SU-DHL-6 (cell line): ENCODE results near the gene FGF22.

Source experiments
- H2AFZ ChIP-seq: fragments of 200-600 bp; sonication (generic); 2 replicates; pipeline ENCODE4 v1.6.1; 2014; ENCODE audit warnings: low read depth, mild to moderate bottlenecking, moderate library complexity, mixed read lengths, antibody characterized with exemption, low read length; ENCODE audit not compliant: severe bottlenecking
- H3F3A ChIP-seq: fragments of 200-600 bp; shearing (Covaris generic); 2 replicates; pipeline ENCODE4 v1.6.0; 2016; ENCODE audit warnings: antibody characterized with exemption, mild to moderate bottlenecking; ENCODE audit not compliant: insufficient read depth
- H3K27ac ChIP-seq: fragments of 200-600 bp; sonication (generic); 2 replicates; pipeline ENCODE4 v1.5.1; 2016; ENCODE audit warnings: low read depth, mild to moderate bottlenecking, low read length, moderate library complexity, mixed read lengths
- H3K27me3 ChIP-seq: fragments of 200-600 bp; sonication (generic), shearing (Covaris generic); 2 replicates; pipeline ENCODE4 v1.6.0; 2014; ENCODE audit warnings: mild to moderate bottlenecking, low read length
- H3K36me3 ChIP-seq: fragments of 200-600 bp; sonication (generic); 2 replicates; pipeline ENCODE4 v1.6.1; 2014; ENCODE audit warnings: mild to moderate bottlenecking, low read length, mixed read lengths
- H3K4me2 ChIP-seq: fragments of 300-600, 200-600 bp; shearing (Covaris generic), sonication (generic); 2 replicates; pipeline ENCODE4 v1.6.0; 2014; ENCODE audit warnings: low read length, low read depth, mild to moderate bottlenecking; ENCODE audit not compliant: poor library complexity, severe bottlenecking
- H3K4me3 ChIP-seq: fragments of 200-600 bp; sonication (generic); 2 replicates; pipeline ENCODE4 v1.5.1; 2014; ENCODE audit warnings: antibody characterized with exemption, low read length, mild to moderate bottlenecking, mixed read lengths; ENCODE audit not compliant: insufficient read depth, poor library complexity, severe bottlenecking
- H3K79me2 ChIP-seq: fragments of 200-600 bp; sonication (generic); 2 replicates; pipeline ENCODE4 v1.6.1; 2014; ENCODE audit warnings: mild to moderate bottlenecking, low read length, moderate library complexity; ENCODE audit not compliant: insufficient read depth
- H3K9ac ChIP-seq: fragments of 200-600 bp; sonication (generic); 2 replicates; pipeline ENCODE4 v1.7.0; 2014; ENCODE audit warnings: mild to moderate bottlenecking, low read length
- H3K9me2 ChIP-seq: fragments of 200-600 bp; sonication (generic); replicated peaks from 2 replicates; pipeline ENCODE4 v1.6.1; 2014; ENCODE audit warnings: low read length; ENCODE audit not compliant: insufficient read depth
- H3K9me3 ChIP-seq: fragments of 200-600 bp; sonication (generic); 2 replicates; pipeline ENCODE4 v1.6.1; 2014; ENCODE audit warnings: low read length, mixed read lengths; ENCODE audit not compliant: insufficient read depth
- H4K20me1 ChIP-seq: fragments of 200-600 bp; sonication (generic); 2 replicates; pipeline ENCODE4 v1.6.1; 2014; ENCODE audit warnings: low read depth, mild to moderate bottlenecking, antibody characterized with exemption, low read length, moderate library complexity, mixed read lengths
- EZH2phosphoT487 ChIP-seq: fragments of 200-600 bp; sonication (generic), shearing (Covaris generic); conservative IDR thresholded peaks from 2 replicates; pipeline ENCODE4 v1.6.1; 2018; ENCODE audit warnings: mild to moderate bottlenecking, antibody characterized with exemption, low read length, moderate library complexity, mixed read lengths
- TF ChIP-seq, protein P1 (sequence below): fragments of 200-600 bp; sonication (generic); IDR thresholded peaks from one replicate; pipeline ENCODE4 v1.5.1; 2017; ENCODE audit warnings: antibody characterized with exemption, mild to moderate bottlenecking, low read length, moderate library complexity; ENCODE audit not compliant: insufficient read depth, poor library complexity, severe bottlenecking

FGF22 gene

GRCh38 chr19:658916-659839, 19.5 kb downstream of the FGF22 start:
- no peak overlapping the region for H3K4me3 ChIP-seq
- TF ChIP-seq, protein P1, sequence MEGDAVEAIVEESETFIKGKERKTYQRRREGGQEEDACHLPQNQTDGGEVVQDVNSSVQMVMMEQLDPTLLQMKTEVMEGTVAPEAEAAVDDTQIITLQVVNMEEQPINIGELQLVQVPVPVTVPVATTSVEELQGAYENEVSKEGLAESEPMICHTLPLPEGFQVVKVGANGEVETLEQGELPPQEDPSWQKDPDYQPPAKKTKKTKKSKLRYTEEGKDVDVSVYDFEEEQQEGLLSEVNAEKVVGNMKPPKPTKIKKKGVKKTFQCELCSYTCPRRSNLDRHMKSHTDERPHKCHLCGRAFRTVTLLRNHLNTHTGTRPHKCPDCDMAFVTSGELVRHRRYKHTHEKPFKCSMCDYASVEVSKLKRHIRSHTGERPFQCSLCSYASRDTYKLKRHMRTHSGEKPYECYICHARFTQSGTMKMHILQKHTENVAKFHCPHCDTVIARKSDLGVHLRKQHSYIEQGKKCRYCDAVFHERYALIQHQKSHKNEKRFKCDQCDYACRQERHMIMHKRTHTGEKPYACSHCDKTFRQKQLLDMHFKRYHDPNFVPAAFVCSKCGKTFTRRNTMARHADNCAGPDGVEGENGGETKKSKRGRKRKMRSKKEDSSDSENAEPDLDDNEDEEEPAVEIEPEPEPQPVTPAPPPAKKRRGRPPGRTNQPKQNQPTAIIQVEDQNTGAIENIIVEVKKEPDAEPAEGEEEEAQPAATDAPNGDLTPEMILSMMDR: no peak
- no peak for TF ChIP-seq EZH2phosphoT487
- H3K9me3 ChIP-seq: no peaks in the 10 kb centered on the region
- H3F3A ChIP-seq: peaks cover 21% of the 10 kb centered on the region
- H3K4me2 ChIP-seq: peak overlapping the region; percentile 79
- H3K27me3 ChIP-seq: no peaks in the 10 kb centered on the region
- H2AFZ ChIP-seq: no peak overlapping the region
- H3K36me3 ChIP-seq: no peaks in the 10 kb centered on the region
- peaks cover 85% of the 10 kb centered on the region for H3K79me2 ChIP-seq
- no peaks in the 10 kb centered on the region for H3K9me2 ChIP-seq
- H3K9ac ChIP-seq: peak overlapping the region; percentile 47; the same call in 1 of the 2 replicates
- H4K20me1 ChIP-seq: peaks cover 15% of the 10 kb centered on the region
- H3K27ac ChIP-seq: peak overlapping the region; percentile 89

- Histone ChIP-seq H3K9me3 (no peaks in the 10 kb centered on the region), H3K27me3 (no peaks in the 10 kb centered on the region), H3K36me3 (no peaks in the 10 kb centered on the region), H3K4me3 (peak overlapping the region; percentile 77), H3K4me2 (peak overlapping the region; percentile 79), H4K20me1 (peaks cover 8% of the 10 kb centered on the region), H3F3A (peaks cover 21% of the 10 kb centered on the region), H2AFZ (no peak overlapping the region), H3K27ac (peak overlapping the region; percentile 89), H3K9me2 (no peaks in the 10 kb centered on the region), H3K79me2 (peaks cover 69% of the 10 kb centered on the region), H3K9ac (peak overlapping the region; percentile 98)
- TF ChIP-seq EZH2phosphoT487: no peak
- TF ChIP-seq, protein P1: no peak
Observed at GRCh38 chr19:660793-661426, 21.2 kb downstream of the FGF22 start.

- Histone ChIP-seq H3K9me3 (no peaks in the 10 kb centered on the region), H3K9me2 (no peaks in the 10 kb centered on the region), H3K4me3 (peak overlapping the region; percentile 77), H3K27me3 (no peaks in the 10 kb centered on the region), H4K20me1 (peaks cover 4% of the 10 kb centered on the region; the same call in 1 of the 2 replicates), H3K9ac (peak overlapping the region; percentile 98), H3F3A (peaks cover 21% of the 10 kb centered on the region), H3K4me2 (peak overlapping the region; percentile 79), H3K27ac (peak overlapping the region; percentile 89), H2AFZ (no peak overlapping the region), H3K36me3 (no peaks in the 10 kb centered on the region), H3K79me2 (peaks cover 62% of the 10 kb centered on the region)
- no peak for TF ChIP-seq EZH2phosphoT487
- TF ChIP-seq, protein P1: no peak
Observed at GRCh38 chr19:661427-662196, 21.9 kb downstream of the FGF22 start.
